ENCODE measurements around the gene ELOB.
A peak's percentile ranks its signal among the peaks of the same experiment; 100 is the strongest.

The ELOB gene

DNA sequence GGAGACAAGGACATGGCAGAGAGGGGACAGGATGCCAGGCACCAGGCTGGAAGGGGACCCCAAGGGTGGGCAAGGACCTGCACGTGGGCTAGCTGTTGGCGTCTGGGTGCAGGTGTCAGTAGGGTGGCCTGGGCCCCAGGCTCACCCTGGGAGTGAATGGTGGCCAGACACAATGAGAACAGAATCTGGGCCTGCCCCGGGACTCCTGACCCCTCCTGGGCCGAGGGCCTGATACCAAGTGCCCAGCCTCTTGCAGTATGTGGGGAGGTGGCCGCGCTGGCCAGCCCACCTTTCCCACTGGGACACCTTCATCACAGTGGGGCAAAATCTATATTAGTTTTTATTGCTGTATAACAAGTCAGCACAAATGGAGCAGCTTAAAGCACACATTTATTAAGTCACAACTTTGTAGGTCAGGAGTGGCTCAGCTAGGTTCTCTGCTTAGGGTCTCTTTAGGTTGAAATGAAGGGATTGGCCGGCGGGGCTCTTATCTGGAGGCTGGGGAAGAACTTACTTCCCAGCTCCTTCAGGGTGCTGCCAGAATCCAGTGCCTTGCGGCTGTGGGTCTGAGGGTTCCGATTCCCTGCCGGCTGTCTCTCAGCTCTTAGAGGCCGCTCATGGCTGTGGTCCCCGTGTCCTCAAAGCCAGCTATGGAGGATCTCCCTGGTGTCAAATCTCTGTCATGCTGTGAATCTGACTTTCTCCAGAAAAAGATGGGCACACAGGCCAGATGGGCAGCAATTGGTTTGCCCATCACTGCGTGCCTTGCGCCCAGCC, 6.7 kb upstream of the ELOB start:
- DNase-seq (ENCODE audit: low read depth in 2 of 2) = no peak

DNA sequence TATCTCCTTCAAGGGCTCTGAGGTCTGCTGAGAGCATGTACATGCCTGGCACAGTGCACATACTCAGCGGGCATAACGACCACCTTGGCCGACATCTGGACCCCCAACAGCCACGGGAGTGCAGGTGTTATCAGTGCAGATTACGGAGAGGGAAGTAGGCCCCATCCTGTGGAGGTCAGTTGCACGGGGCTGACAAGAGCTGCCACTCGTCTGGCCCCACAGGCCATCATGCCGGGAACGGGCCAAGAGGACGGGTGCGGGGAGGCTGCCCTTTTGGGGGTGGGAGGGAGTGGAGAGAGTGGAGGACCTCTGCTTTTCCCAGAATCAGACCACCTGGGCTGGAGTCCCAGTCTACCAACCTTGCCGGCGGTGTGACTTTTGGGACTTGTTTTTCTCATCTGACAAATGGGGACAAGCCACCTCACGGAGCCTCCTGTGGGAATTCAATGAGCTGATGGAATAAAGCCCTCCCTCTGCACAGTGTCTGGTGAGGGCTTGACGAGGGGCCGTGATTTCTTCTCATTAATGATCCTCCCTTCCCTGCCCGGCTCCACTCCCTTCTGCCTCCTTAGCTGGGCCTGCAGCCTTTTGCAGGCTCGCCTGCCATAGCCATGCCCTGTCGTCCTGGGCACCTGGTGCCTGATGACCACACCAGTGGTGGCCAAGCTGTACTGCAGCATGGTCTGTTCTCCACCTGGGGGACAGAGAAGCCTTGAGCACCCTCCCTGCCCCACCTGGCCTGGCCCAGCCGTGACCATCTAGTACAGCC, 5.7 kb upstream of the ELOB start:
- no peak for DNase-seq (ENCODE audit: low read depth in 2 of 2)

DNA sequence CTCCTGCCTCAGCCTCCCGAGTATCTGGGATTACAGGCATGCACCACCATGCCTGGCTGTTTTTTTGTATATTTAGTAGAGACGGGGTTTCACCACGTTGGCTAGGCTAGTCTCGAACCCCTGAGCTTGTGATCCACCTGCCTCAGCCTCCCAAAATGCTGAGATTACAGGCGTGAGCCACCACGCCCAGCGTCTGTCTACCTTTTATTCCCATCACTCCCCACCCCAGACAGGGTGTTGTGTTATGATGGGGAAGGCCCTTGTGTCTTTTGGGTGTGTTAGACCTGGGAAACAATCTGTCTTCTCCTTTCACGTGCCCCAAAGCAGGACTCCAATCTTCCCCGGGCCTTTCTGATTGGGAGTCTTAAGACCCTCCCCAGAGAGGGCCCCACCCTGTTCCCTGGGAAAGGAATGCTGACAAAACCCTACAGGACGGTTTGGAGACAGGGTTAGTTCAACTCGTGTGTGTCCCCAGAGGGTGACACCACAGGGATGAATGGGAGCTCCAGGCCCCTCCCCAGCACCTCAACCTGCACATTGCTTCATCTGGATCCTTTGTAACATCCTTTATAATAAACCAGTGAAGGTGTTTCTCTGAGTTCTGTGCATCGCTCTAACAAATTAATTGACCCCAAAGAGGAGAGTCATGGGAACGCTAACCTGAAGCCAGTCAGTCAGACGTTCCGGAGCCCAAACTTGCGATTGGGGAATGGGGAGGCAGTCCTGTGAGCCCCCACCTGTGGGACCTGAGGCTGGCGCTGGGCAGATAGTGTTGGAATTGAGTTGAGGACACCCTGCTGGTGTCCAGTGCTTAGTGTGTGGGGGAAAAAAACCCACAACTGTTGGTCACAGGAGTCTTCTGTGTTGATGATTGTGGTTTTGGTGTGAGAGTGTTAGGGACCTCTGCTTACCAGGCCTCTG, 3.2 kb upstream of the ELOB start:
- DNase-seq (ENCODE audit: low read depth in 2 of 2) = no peak

- DNase-seq (ENCODE audit: low read depth in 2 of 2) = no peak
Observed at GRCh38 chr16:2779151-2779920, 2.3 kb upstream of the ELOB start.

GRCh38 chr16:2778630-2778958, 1.5 kb upstream of the ELOB start:
- DNase-seq (ENCODE audit: low read depth in 2 of 2) = no peak

GRCh38 chr16:2777903-2778629, 986 bp upstream of the ELOB start:
- no peak for DNase-seq (ENCODE audit: low read depth in 2 of 2)

DNA sequence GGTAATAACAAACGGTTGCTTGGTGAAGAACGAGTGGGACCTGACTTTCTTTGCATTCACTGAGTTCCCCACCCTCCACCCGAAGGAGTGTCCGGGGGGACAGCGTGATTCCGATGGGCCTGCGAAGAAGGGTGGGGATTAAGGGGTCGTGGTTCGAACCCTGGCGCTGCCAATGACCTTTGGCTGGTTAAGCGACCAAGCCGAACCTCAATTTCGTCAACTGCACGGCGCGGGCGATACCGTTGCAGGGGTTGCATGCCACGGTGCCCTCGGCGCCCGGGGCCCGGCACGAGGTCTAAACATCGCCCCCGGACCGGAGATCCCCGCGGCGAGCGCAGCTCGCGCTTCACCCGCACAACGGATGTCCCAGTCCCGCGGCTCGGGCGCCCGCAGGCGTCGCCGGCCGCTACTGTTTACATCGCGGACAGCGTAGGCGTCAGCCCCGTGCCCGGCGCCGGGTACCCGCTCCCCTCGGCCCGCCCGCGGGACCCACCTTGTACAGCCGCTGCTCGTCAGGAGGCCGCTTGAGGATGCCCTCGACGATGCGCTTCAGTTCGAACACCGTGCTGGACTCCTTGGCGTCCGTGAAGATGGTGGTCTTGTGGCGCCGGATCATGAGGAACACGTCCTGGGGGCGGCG, 460 bp downstream of the ELOB start:
- DNase-seq (ENCODE audit: low read depth in 2 of 2) = peak in 1 of 2 experiments; percentile 24

GRCh38 chr16:2775765-2776499, 1.1 kb downstream of the ELOB start:
- no peak for DNase-seq (ENCODE audit: low read depth in 2 of 2)

DNA sequence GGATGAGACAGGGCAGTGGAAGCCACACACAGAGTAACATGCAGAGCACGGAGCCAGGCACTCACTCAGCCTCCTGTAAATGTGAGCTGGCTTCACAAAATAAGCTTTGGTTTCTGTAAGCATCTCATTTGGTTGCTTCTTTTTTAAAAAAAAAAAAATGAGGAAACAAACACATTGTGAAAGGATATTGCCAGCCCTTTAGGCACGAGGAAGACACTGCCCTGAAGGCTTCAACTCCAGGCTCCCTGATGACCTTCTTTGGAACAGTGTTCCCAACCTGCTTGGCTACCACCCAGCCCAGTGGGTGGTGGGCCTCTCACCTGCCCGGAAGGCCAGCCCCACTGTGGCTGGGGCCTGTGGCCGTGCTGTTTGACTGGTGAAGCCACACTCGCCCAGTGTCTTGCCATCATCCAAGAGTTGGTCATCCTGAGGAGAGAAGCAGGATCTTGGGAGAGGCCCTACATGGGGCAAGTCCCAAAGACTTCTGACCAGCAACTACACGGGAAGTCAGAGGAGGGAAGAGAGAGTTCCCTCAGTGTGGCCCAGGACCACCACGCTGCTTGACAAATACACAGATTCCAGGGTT, 1.9 kb downstream of the ELOB start:
- no peak for DNase-seq (ENCODE audit: low read depth in 2 of 2)

DNA sequence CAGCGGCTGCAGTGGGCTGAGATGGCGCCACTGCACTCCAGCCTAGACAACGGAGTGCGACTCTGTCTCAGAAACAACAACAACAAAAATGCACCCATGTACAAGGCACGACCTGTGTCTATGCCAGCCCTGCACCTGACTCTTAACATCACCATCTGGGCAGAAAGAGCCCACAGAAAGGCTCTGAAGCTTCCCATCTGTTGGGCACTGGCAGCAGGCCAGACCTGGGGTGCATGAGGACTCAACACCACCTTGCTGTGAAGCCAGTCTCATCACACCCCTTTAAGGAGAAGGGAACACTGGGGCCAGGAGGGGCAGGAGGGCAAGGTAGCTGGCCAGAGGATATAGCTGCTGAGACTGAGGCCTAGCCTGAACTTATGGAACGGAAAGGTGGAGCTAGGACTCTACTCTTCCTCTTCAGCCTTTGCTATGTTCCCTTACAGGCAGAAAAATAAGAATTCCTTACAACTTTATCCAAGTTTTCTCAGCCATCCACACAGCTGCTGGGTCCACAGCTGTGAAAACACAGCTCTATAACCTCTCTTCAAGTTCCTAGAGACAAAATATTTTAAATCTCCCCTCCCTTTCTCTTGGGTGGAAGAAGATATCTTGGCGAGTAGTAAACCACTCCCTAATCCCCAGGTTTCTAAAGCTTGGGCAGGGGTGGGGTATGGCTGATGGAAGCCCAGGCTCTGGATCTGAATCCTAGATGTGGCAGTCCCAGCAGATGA, 2.8 kb downstream of the ELOB start:
- DNase-seq (ENCODE audit: low read depth in 2 of 2) = no peak

DNA sequence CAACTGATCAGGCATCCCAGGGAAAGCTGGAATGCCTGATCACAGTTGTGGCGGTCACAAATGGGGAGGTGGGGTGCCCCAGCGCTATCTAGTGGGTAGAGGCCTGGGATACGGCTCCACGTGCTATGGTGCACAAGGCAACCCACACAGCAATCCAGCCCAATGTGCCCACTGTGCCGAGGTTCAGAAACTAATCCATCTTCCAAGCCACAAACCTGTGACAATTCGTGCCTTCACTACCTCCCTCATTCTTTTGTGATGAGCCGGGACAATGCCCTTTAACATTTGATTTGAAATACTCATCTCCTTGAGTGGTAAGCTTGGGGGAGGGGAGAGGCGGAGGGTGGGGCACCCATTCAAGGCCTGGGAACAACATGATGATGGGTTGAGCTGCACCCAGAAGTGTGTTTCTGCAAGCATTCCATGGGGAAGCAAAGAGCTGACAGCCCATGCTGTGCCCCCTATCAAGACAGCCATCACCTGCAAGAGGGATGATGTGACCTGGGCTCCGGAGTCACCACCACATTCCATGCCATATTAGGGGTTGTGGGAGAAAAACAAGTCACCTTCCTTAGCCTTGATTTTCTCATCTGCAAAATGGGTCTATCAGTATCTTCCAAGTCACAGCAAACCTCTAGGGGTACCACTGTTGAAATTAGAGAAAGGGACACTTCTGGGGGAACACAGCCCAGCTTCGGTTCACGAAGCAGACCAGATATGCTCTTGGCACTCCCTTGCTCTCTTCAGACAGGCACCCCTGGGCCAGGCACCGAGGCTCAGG, 3.7 kb downstream of the ELOB start:
- DNase-seq (ENCODE audit: low read depth in 2 of 2) = no peak

- DNase-seq (ENCODE audit: low read depth in 2 of 2) = no peak
Observed at GRCh38 chr16:2771496-2772402, 5.3 kb downstream of the ELOB start.

DNA sequence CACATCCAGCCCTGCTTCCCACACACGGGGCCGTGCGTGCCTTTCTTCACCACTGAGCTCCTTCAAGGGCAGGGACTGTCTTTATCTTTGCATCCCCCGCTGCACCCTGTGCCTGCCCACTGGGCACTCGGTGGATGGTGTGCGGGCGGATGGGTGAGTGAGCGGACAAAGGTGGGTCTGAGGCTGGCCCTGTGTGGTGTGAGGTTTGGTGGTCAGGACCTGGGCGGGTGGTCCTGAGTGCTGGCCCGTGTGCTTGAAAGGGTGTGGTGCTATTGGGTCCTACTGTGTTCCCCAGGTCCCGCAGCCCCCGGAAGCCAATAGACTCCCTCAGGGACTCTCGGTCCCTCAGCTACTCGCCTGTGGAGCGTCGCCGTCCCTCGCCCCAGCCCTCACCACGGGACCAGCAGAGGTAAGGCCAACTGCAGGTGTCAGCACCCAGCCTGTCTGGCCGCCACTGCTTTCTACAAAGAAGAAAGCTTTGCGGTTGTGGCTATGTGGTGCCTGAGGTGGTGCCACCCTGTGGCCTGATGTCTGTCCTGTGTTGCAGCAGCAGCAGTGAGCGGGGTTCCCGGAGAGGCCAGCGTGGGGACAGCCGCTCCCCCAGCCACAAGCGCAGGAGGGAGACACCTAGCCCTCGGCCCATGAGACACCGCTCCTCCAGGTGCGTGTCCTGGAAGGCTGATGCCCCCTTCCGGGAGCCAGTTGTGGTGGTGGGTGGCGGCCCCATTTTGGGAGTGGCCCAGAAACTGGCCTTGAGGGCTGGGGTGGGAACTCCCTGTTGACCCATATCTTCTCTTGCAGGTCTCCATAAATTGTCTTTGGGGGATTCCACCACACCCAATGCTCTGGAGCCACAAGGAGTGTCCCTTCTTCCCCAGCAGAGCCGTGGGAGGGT, 6.8 kb downstream of the ELOB start:
- no peak for DNase-seq (ENCODE audit: low read depth in 2 of 2)

DNA sequence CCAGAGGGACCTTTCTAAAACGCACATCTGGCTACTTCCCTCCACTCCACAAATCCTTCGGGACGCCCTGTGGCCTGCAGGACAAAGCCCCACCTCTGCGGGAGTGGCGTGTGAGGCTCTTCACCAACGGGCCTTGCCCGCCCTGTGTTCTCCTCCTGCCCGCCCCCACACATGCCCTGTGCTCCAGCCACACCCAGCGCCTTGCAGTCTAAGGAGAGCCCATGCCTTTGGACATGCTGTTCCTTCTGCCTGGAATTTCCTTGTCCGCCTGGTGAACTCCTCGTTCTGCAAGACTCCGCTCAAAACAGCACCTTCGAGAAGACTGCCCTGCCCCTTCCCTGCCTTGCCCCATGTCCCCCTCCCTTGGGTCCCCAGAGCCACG, 7.4 kb downstream of the ELOB start:
- no peak for DNase-seq (ENCODE audit: low read depth in 2 of 2)

DNA sequence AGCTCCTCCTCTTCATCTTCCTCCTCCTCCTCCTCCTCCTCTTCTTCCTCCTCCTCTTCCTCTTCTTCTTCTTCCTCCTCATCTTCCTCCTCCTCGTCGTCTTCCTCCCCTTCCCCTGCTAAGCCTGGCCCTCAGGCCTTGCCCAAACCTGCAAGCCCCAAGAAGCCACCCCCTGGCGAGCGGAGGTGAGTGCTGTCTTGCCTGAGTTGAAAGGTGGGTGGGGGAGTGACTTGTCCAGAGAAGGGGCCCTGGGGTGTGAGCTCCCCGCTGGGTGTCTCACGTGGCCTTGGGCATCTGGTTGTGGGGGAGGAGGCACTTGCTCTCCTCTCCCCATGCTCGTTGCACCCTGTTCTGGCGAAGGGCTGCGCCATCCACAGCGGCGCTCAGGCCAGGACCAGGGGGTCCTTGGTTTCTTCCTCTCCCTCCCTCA, 8.0 kb downstream of the ELOB start:
- no peak for DNase-seq (ENCODE audit: low read depth in 2 of 2)
